Endometrium (tissue), 2 donors: Measurements from ENCODE around the gene TCF3.
"Not testable (repeated sequence)": the region's sequence is repeated elsewhere in the genome, so short reads cannot be mapped to it uniquely, and the experiment has no call there.

ENCODE experiments used
- FAIRE-seq: peaks from 2 replicates; lab custom pipeline; 2012; peaks lifted over from hg19 to GRCh38; lab: Jason Lieb, UNC
- donor health status: control.
- donor health status: control.

Gene TCF3

GRCh38 chr19:1672769-1673644, 20.6 kb upstream of the TCF3 start:
- no peak for FAIRE-seq

GRCh38 chr19:1672038-1672768, 19.8 kb upstream of the TCF3 start:
- no peak for FAIRE-seq

DNA sequence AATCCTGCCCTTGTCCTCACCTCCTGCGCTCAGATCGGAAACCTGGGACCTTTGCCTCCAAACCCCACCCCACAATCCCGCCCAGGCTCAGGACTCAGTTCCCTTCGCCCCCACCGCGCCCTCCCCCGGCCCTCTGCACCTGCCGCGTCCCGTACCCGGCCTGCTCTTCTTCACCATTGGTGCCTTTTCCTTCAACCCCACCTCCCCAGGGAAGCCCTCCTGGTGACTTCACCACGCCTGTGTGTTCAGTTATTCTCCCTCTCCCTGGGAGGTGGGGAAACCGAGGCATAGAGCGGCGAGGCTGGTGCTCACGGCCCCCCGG, 19.3 kb upstream of the TCF3 start:
- FAIRE-seq = no peak

DNA sequence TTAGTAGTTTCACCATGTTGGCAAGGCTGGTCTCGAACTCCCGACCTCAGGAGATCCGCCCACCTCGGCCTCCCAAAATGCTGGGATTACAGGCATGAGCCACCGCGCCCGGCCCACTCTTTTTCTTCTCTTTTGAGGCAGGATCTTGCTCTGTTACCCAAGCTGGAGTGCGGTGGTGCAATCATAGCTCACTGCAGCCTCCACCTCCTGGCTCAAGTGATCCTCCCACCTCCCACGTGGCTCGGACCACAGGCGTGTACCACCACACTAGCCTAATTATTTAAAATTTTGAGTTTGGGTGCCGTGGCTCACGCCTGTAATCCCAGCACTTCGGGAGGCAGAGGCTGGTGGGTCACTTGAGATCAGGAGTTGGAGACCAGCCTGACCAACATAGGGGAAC, 18.3 kb upstream of the TCF3 start:
- not testable (repeated sequence) for FAIRE-seq

GRCh38 chr19:1668486-1669270, 16.3 kb upstream of the TCF3 start:
- no peak for FAIRE-seq

- no peak for FAIRE-seq
Measured at GRCh38 chr19:1668048-1668485, 15.7 kb upstream of the TCF3 start.

DNA sequence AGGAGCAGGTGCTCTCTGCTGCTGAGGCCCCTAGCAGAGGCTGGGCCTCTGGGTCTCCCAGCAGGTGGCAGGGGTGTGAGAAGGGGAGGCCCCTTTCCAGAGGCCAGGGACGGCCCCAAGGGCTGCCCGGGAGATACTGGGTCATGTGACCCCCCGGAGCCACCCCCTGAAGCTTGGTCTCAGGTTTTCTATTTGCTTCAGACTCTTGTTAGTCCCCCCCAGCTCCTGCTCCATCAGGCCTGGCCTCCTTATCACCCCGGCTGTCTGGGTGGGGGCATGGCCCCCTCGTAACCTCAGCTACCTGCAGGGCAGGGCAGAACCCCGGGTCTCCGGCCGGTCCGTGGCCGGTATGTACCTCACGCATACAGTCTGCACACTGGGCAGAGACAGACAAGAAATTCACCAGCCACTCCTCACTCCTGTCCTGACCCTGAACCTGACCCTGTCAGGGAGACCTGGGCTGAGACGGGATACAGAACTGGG, 13.2 kb upstream of the TCF3 start:
- no peak for FAIRE-seq

- no peak for FAIRE-seq
Measured at GRCh38 chr19:1663852-1664251, 11.4 kb upstream of the TCF3 start.

- not testable (repeated sequence) for FAIRE-seq
Measured at GRCh38 chr19:1663227-1663626, 10.8 kb upstream of the TCF3 start.

- FAIRE-seq = no peak
Measured at GRCh38 chr19:1661995-1662394, 9.6 kb upstream of the TCF3 start.

DNA sequence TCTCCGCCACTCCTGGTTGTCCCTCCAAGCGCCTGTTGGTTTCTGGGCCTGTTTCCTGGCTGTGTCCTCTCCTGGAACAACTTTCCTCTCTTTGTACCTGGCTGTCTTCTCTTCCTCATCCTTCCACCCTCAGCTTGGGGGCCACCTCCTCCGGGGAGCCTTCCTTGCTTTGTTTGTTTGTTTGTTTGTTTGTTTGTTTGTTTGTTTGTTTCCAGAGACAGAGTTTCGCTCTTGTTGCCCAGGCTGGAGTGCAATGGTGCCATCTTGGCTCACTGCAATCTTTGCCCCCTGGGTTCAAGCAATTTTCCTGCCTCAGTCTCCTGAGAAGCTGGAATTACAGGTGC, 6.6 kb upstream of the TCF3 start:
- FAIRE-seq = no peak

DNA sequence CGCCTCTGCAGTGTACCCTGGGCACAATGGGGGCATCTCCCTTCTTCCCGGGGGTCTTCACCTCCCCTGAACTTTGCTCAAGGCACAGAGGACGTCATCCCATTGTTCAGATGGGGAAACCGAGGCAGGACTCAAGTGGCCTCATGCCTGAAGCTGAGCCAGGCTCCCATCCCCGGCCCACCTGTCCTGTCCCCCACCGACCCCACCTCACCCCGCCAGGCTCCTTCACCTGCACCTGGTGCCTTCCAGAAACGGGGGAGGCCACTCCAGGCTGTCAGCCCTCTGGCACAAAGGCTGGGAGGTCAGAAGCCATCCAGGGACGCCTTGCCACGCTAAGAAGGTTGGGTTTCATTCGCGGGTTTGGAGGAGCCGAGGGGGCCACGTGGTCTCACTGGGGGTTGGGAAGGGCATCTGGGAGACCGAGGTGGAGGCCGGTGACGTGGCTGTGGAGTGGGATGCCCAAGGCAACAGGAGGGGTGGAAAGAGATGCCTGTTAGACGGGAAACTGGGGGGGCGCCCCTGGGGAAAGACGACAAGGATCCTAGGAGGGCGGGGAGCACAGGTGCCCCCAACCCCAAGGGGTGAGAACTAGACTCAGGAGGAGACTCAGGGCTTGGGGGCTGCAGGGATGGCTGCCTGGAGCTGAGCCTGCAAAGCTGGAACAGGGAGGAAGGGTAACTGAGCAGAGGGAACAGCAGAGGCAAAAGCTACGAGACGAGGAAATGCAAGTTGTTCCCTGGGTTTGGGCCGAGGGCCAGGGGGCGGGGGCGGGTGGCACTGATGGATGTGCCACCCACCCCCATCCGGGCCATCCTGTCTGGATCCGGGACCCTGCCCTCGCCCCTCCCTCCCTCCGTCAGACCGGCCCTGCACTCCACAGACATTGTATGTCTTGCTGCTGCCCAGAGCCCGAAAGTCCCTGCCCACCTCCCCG, 6.0 kb upstream of the TCF3 start:
- no peak for FAIRE-seq

- no peak for FAIRE-seq
Measured at GRCh38 chr19:1657746-1658145, 5.3 kb upstream of the TCF3 start.

- FAIRE-seq = no peak
Measured at GRCh38 chr19:1656988-1657536, 4.6 kb upstream of the TCF3 start.

DNA sequence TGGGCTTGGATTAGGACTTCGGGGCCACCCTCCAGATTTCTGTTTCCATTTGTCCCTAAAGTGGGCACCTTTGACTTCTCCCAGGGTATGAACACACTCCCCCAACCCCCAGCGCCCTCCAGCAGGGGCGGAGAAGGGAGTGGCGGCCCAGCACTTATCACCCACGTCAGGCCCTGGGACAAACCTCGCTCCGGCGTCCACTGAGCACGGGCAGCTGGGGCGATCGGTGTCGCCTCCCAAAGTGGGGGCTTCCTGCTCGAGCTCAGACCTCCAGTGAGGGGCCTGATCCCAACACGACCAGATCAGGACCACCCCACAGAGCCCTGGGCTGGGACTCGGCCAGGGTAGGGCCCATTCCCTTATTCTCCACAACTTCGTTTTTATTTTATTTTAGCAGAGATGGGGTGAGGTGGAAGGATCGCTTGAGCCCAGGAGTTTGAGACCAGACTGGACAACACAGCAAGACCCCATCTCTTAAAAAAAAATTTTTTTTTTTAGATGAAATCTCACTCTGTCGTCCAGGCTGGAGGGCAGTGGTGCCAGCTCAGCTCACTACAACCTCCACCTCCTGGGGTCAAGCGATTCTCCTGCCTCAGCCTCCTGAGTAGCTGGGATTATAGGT, 3.7 kb upstream of the TCF3 start:
- no peak for FAIRE-seq

DNA sequence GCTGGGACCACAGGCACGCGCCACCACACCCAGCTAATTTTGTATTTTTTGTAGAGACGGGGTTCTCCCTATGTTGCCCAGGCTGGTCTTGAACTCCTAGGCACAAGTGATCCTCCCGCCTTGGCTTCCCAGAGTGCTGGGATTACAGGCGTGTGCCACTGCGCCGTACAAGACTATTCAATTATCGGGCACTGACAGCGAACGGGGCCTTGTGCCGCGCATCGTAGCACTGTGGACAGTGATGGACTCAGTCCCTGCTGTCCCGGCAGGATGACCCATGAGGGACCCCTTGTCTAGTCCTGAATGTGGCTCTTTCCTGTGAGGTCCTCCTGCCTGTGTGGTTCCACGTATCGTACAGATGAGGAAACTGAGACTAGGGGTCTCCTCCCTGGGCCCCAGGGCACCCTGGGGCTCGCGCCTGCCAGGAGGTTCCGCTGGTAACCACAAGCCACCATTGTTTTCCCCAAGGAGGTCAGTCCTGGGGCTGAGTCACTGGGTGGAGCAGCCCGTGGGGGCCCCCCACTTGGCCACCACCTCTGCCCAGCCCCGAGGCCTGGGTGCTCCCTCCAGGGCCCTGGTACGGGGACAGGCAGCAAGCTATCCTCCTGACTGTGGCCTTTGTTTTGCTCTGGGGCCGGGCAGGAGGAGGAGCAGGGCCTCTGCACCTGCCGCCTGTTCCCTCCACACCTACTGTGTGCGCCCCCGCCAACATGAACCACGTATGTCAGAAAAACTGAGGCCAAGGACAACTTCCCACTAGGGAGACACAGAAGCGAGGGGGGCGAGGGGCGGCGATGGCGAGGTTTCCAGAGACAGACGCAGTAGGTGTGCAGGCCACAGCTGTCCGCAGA, 2.9 kb upstream of the TCF3 start:
- no peak for FAIRE-seq

- FAIRE-seq = no peak
Measured at GRCh38 chr19:1654178-1654792, 1.9 kb upstream of the TCF3 start.

DNA sequence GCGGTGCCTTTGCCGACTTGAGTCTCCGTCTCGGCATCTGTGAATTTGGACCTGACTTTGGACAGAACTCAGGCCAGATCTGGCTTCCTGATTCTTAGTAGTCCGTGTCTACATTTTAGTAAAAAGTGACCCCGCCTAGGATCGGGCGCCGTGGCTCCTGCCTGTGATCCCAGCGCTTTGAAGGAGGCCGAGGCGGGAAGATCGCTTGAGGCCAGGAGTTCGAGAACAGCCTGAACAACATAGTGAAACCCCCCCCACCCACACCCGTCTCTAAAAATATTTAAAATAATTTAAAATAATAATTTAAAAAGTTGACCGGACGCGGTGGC, 849 bp upstream of the TCF3 start:
- no peak for FAIRE-seq

DNA sequence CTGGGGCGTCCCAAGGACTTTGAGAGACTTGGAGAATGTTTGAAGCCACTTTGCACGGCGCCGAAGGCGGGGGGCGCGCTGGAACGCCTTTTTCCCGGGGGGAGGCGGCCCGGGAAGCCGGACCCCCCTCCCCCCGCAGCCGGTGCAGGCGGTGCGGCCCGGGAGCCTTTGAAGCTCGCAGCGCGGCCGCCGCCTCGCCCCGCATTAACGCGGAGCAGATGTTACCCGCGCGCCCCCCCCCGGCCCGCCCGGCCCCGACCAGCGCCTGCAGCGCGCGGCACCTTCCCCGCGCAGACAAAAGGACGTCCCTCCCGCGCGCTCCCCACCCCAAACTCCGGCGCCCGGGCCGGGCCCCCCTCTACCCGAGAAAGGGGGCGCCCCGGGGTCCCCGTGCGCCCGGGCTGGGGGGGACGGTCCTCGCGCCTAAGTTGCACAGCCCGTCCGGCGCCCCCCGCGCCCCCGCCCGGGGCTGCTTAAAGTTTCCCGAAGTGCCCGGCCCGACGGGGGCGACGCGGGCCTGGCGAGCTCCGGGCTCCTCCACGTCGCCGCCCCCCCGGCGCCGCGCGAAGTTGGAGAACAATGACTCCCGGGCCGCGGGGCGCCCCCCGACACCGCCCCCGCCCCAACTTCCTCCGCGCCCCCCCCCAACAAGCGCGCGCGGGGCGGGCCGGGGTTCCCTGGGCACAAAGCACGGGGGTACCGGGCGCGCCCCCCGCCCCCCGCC, 685 bp downstream of the TCF3 start:
- FAIRE-seq = no peak
